Activated CD8-positive, alpha-beta memory T cell treated with anti-CD3 and anti-CD28 coated beads, Interleukin-2, amount 50 U/mL, for 4 hours (primary cell): ENCODE measurements around the gene GPSM3.
"Not testable (repeated sequence)": the region's sequence is repeated elsewhere in the genome, so short reads cannot be mapped to it uniquely, and the experiment has no call there.

Experiments used
- DNase-seq: peaks from one replicate; pipeline ENCODE4 v3.0.0-alpha.2; 2020

GPSM3 gene

GRCh38 chr6:32192608-32193039 lies at the start of gene GPSM3:
GPSM3 (minus strand) TSS chr6:32192643; CDS start chr6:32192513, 130 bp downstream.
- peak; percentile 55 for DNase-seq

GRCh38 chr6:32240686-32241085 lies 48.2 kb upstream of the GPSM3 start:
- no peak for DNase-seq

GRCh38 chr6:32239462-32239861 lies 47.0 kb upstream of the GPSM3 start:
- no peak for DNase-seq

- DNase-seq, result no peak
Observed at GRCh38 chr6:32234934-32235333, 42.5 kb upstream of the GPSM3 start.

GRCh38 chr6:32226434-32226833 lies 34.0 kb upstream of the GPSM3 start:
- DNase-seq, result no peak

- no peak for DNase-seq
Observed at GRCh38 chr6:32224696-32225095, 32.3 kb upstream of the GPSM3 start.

GRCh38 chr6:32223258-32224235 lies 31.1 kb upstream of the GPSM3 start, which contains the start of gene NOTCH4:
NOTCH4 (minus strand) TSS chr6:32224067; CDS start chr6:32223928, 139 bp downstream.
- no peak for DNase-seq

GRCh38 chr6:32222333-32223230 lies 30.1 kb upstream of the GPSM3 start:
- no peak for DNase-seq

- DNase-seq, result no peak
Observed at GRCh38 chr6:32220021-32220420, 27.6 kb upstream of the GPSM3 start.

GRCh38 chr6:32218167-32218566 lies 25.7 kb upstream of the GPSM3 start:
- no peak for DNase-seq

- DNase-seq, result no peak
Observed at GRCh38 chr6:32216998-32217397, 24.6 kb upstream of the GPSM3 start.

- DNase-seq, result no peak
Observed at GRCh38 chr6:32216285-32216684, 23.8 kb upstream of the GPSM3 start.

GRCh38 chr6:32215617-32216016 lies 23.2 kb upstream of the GPSM3 start:
- DNase-seq, result no peak

GRCh38 chr6:32214126-32214525 lies 21.7 kb upstream of the GPSM3 start:
- DNase-seq, result no peak

GRCh38 chr6:32213649-32214048 lies 21.2 kb upstream of the GPSM3 start:
- no peak for DNase-seq

- DNase-seq, result no peak
Observed at GRCh38 chr6:32212076-32212760, 19.8 kb upstream of the GPSM3 start.

GRCh38 chr6:32211432-32211831 lies 19.0 kb upstream of the GPSM3 start:
- not testable (repeated sequence) for DNase-seq

GRCh38 chr6:32210191-32210601 lies 17.8 kb upstream of the GPSM3 start:
- DNase-seq, result no peak

- no peak for DNase-seq
Observed at GRCh38 chr6:32208996-32209395, 16.6 kb upstream of the GPSM3 start.

- no peak for DNase-seq
Observed at GRCh38 chr6:32204268-32204715, 11.8 kb upstream of the GPSM3 start.

GRCh38 chr6:32203426-32204267 lies 11.2 kb upstream of the GPSM3 start:
- no peak for DNase-seq

GRCh38 chr6:32202186-32202585 lies 9.7 kb upstream of the GPSM3 start:
- no peak for DNase-seq
